Measurements from ENCODE around the gene TPCN2. TPM values are rescaled to one million over a fixed set of nuclear protein-coding genes. Genes with fewer than 3 reads are reported as not detected.

Gene TPCN2
- polyA plus RNA-seq, 1 donor from 2014 or later: 14.2 TPM

DNA sequence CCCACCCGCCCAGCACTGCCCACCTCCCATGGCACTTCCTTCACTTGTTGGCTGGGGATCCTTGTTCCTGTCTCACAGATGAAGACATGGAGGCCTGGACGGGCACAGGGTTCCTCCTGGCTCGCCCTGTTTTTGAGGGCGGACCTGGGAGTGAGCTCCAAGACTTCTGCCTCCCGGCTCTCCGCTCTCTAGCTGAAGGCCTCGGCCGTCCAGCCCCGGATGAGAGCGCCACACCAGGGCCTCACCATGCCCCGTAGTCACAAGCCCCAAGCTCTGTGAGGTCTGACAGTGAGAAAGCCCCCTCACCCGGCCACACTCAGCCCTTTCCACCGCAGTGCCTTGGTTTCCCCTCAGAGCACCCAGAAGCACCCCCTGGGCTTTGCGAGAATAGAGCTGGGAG, 9.1 kb downstream of the TPCN2 start:
- Histone ChIP-seq H3K9ac (ENCODE audit: low read length) (no peak overlapping the region), H3K9me2 (ENCODE audit: insufficient read depth, low read length) (no peaks in the 10 kb centered on the region), H4K20me1 (ENCODE audit: insufficient read depth) (no peaks in the 10 kb centered on the region), H3K9me3 (ENCODE audit: low read length) (no peaks in the 10 kb centered on the region), H3K27me3 (ENCODE audit: insufficient read depth, low read depth, low read length) (no peaks in the 10 kb centered on the region), H3K79me2 (replicated peaks; ENCODE audit: insufficient read depth, low read length) (no peaks in the 10 kb centered on the region), H3K36me3 (ENCODE audit: insufficient read depth, low read length) (no peaks in the 10 kb centered on the region), H3K4me3 (ENCODE audit: low read length) (no peak overlapping the region), H3F3A (ENCODE audit: insufficient read depth, low read length, poor library complexity, severe bottlenecking) (no peaks in the 10 kb centered on the region), H2AFZ (ENCODE audit: low read depth, low read length) (no peak overlapping the region), H3K4me2 (ENCODE audit: low read length) (no peak overlapping the region), H3K27ac (ENCODE audit: low read length) (no peak overlapping the region)
- TF ChIP-seq RAD21 (conservative IDR thresholded peaks at IDR 0.05): no peak
- TF ChIP-seq EZH2 (IDR thresholded peaks at IDR 0.05; ENCODE audit: borderline replicate concordance, insufficient read depth, low read length, poor library complexity, severe bottlenecking): no peak
- no peak for TF ChIP-seq REST (IDR thresholded peaks at IDR 0.05; ENCODE audit: borderline replicate concordance)
- TF ChIP-seq TAF1 (IDR thresholded peaks at IDR 0.05; ENCODE audit: low read depth): no peak
- TF ChIP-seq MXI1 (conservative IDR thresholded peaks at IDR 0.05; ENCODE audit: poor library complexity, severe bottlenecking): no peak
- no peak for TF ChIP-seq CTCF (IDR thresholded peaks at IDR 0.05; ENCODE audit: poor library complexity, severe bottlenecking)
- TF ChIP-seq POLR2AphosphoS5 (IDR thresholded peaks at IDR 0.05): no peak
- no peak for TF ChIP-seq SMC3 (conservative IDR thresholded peaks at IDR 0.05; ENCODE audit: poor library complexity)

GRCh38 chr11:69058511-69059270, 10.0 kb downstream of the TPCN2 start:
- no peak for TF ChIP-seq SMC3 (conservative IDR thresholded peaks at IDR 0.05; ENCODE audit: poor library complexity)
- TF ChIP-seq RAD21 (conservative IDR thresholded peaks at IDR 0.05): no peak
- H2AFZ ChIP-seq (ENCODE audit: low read depth, low read length): no peak overlapping the region
- H3F3A ChIP-seq (ENCODE audit: insufficient read depth, low read length, poor library complexity, severe bottlenecking): no peaks in the 10 kb centered on the region
- no peaks in the 10 kb centered on the region for H3K36me3 ChIP-seq (ENCODE audit: insufficient read depth, low read length)
- H3K9me2 ChIP-seq (ENCODE audit: insufficient read depth, low read length): no peaks in the 10 kb centered on the region
- no peak overlapping the region for H3K4me3 ChIP-seq (ENCODE audit: low read length)
- no peaks in the 10 kb centered on the region for H3K79me2 ChIP-seq (replicated peaks; ENCODE audit: insufficient read depth, low read length)
- no peak overlapping the region for H3K4me2 ChIP-seq (ENCODE audit: low read length)
- no peak overlapping the region for H3K27ac ChIP-seq (ENCODE audit: low read length)
- H3K9me3 ChIP-seq (ENCODE audit: low read length): no peaks in the 10 kb centered on the region
- no peak overlapping the region for H3K9ac ChIP-seq (ENCODE audit: low read length)
- no peaks in the 10 kb centered on the region for H3K27me3 ChIP-seq (ENCODE audit: insufficient read depth, low read depth, low read length)
- no peaks in the 10 kb centered on the region for H4K20me1 ChIP-seq (ENCODE audit: insufficient read depth)

GRCh38 chr11:69059429-69059828, 10.7 kb downstream of the TPCN2 start:
- Histone ChIP-seq H3K36me3 (ENCODE audit: insufficient read depth, low read length) (no peaks in the 10 kb centered on the region), H4K20me1 (ENCODE audit: insufficient read depth) (no peaks in the 10 kb centered on the region), H3K4me2 (ENCODE audit: low read length) (no peak overlapping the region), H3K4me3 (ENCODE audit: low read length) (no peak overlapping the region), H3K9me3 (ENCODE audit: low read length) (no peaks in the 10 kb centered on the region), H3K9me2 (ENCODE audit: insufficient read depth, low read length) (no peaks in the 10 kb centered on the region), H3K27me3 (ENCODE audit: insufficient read depth, low read depth, low read length) (no peaks in the 10 kb centered on the region), H3K79me2 (replicated peaks; ENCODE audit: insufficient read depth, low read length) (no peaks in the 10 kb centered on the region), H2AFZ (ENCODE audit: low read depth, low read length) (no peak overlapping the region), H3F3A (ENCODE audit: insufficient read depth, low read length, poor library complexity, severe bottlenecking) (no peaks in the 10 kb centered on the region), H3K9ac (ENCODE audit: low read length) (no peak overlapping the region), H3K27ac (ENCODE audit: low read length) (no peak overlapping the region)
- no peak for TF ChIP-seq POLR2AphosphoS5 (IDR thresholded peaks at IDR 0.05)
- TF ChIP-seq RAD21 (conservative IDR thresholded peaks at IDR 0.05): no peak
- no peak for TF ChIP-seq CTCF (IDR thresholded peaks at IDR 0.05; ENCODE audit: poor library complexity, severe bottlenecking)
- TF ChIP-seq TAF1 (IDR thresholded peaks at IDR 0.05; ENCODE audit: low read depth): no peak
- TF ChIP-seq EP300 (conservative IDR thresholded peaks at IDR 0.05; ENCODE audit: poor library complexity, severe bottlenecking): no peak
- TF ChIP-seq EZH2 (IDR thresholded peaks at IDR 0.05; ENCODE audit: borderline replicate concordance, insufficient read depth, low read length, poor library complexity, severe bottlenecking): no peak
- TF ChIP-seq MXI1 (conservative IDR thresholded peaks at IDR 0.05; ENCODE audit: poor library complexity, severe bottlenecking): no peak
- no peak for TF ChIP-seq SMC3 (conservative IDR thresholded peaks at IDR 0.05; ENCODE audit: poor library complexity)
- no peak for TF ChIP-seq REST (IDR thresholded peaks at IDR 0.05; ENCODE audit: borderline replicate concordance)

Measured in neural cell (in vitro differentiated cells).